HEK293 (cell line): Measurements from ENCODE around the gene PHF12.

ENCODE experiments used
- CTCF ChIA-PET: fragments of 350-600 bp; formaldehyde crosslinking; extraction: SDS; loops from one replicate; lab custom pipeline; 2021; ENCODE audit warnings: antibody characterized with exemption; lab: Yijun Ruan, JAX
- POLR2A ChIA-PET: fragments of 300-600 bp; formaldehyde crosslinking; extraction: SDS; loops from one replicate; lab custom pipeline; 2020; ENCODE audit warnings: antibody characterized with exemption, inconsistent platforms; lab: Yijun Ruan, JAX
- H3K27ac ChIP-seq: fragments of 200-500 bp; sonication (Bioruptor generic); 2 replicates; pipeline ENCODE4 v1.5.1; 2014; ENCODE audit warnings: low read depth, low read length, control low read depth, inconsistent platforms; ENCODE audit errors: extremely low read depth
- H3K36me3 ChIP-seq, 2 experiments: fragments of 200-500 bp in 1 of 2; sonication (Bioruptor generic) in 1 of 2; 1 replicate in 1 of 2; 2 replicates in 1 of 2; pipeline ENCODE4 v1.5.1; 2014 to 2017; ENCODE audit warnings: inconsistent platforms in 2 of 2, low read length in 2 of 2; ENCODE audit not compliant: control insufficient read depth in 2 of 2, insufficient read depth in 1 of 2
- H3K4me1 ChIP-seq: fragments of 200-500 bp; sonication (Bioruptor generic); 2 replicates; pipeline ENCODE4 v1.5.1; 2014; ENCODE audit warnings: mild to moderate bottlenecking, low read length, inconsistent platforms; ENCODE audit not compliant: control insufficient read depth, insufficient read depth
- H3K4me3 ChIP-seq: 2 replicates; pipeline ENCODE4 v1.5.1; 2011; ENCODE audit warnings: low read depth, mild to moderate bottlenecking, control low read depth, low read length, moderate library complexity
- H3K9me3 ChIP-seq: fragments of 200-500 bp; sonication (Bioruptor generic); 2 replicates; pipeline ENCODE4 v1.5.1; 2014; ENCODE audit warnings: low read depth, low read length, inconsistent platforms; ENCODE audit not compliant: control insufficient read depth, insufficient read depth
- IKZF3 ChIP-seq: fragments of 450-650 bp; IDR thresholded peaks from 2 replicates; pipeline ENCODE4 v1.5.0; 2018; ENCODE audit warnings: missing biosample characterization, mild to moderate bottlenecking, missing genetic modification characterization, moderate library complexity
- KLF1 ChIP-seq: fragments of 450-650 bp; formaldehyde crosslinking; IDR thresholded peaks from 2 replicates; pipeline ENCODE4 v1.5.1; 2016; ENCODE audit warnings: missing biosample characterization, missing genetic modification characterization
- KLF16 ChIP-seq: fragments of 450-650 bp; formaldehyde crosslinking; IDR thresholded peaks from 2 replicates; pipeline ENCODE4 v1.5.1; 2017; ENCODE audit warnings: missing biosample characterization, missing genetic modification characterization
- KLF17 ChIP-seq: fragments of 450-650 bp; formaldehyde crosslinking; IDR thresholded peaks from 2 replicates; pipeline ENCODE4 v1.5.1; 2016; ENCODE audit warnings: missing biosample characterization, missing genetic modification characterization
- KLF7 ChIP-seq: fragments of 450-650 bp; formaldehyde crosslinking; IDR thresholded peaks from 2 replicates; pipeline ENCODE4 v1.5.1; 2016; ENCODE audit warnings: missing biosample characterization, missing genetic modification characterization, borderline replicate concordance
- MYNN ChIP-seq: fragments of 450-650 bp; formaldehyde crosslinking; IDR thresholded peaks from 2 replicates; pipeline ENCODE4 v1.5.1; 2016; ENCODE audit warnings: missing biosample characterization, missing genetic modification characterization, borderline replicate concordance
- PRDM10 ChIP-seq: fragments of 450-650 bp; formaldehyde crosslinking; IDR thresholded peaks from 2 replicates; pipeline ENCODE4 v1.5.1; 2016; ENCODE audit warnings: missing biosample characterization, missing genetic modification characterization
- REPIN1 ChIP-seq: fragments of 450-650 bp; formaldehyde crosslinking; IDR thresholded peaks from 2 replicates; pipeline ENCODE4 v1.5.1; 2017; ENCODE audit warnings: missing biosample characterization, missing genetic modification characterization, low read depth
- SCRT2 ChIP-seq: fragments of 450-650 bp; formaldehyde crosslinking; IDR thresholded peaks from 2 replicates; pipeline ENCODE4 v1.5.1; 2016; ENCODE audit warnings: missing biosample characterization, missing genetic modification characterization
- ZBTB11 ChIP-seq: fragments of 450-650 bp; formaldehyde crosslinking; conservative IDR thresholded peaks from 2 replicates; pipeline ENCODE4 v1.5.1; 2016; ENCODE audit warnings: low read depth, missing biosample characterization, missing genetic modification characterization
- ZEB2 ChIP-seq: fragments of 450-650 bp; formaldehyde crosslinking; IDR thresholded peaks from 2 replicates; pipeline ENCODE4 v1.5.1; 2016; ENCODE audit warnings: missing biosample characterization, missing genetic modification characterization
- ZFP69B ChIP-seq: fragments of 450-650 bp; formaldehyde crosslinking; IDR thresholded peaks from 2 replicates; pipeline ENCODE4 v1.5.1; 2016; ENCODE audit warnings: missing biosample characterization, missing genetic modification characterization
- ZNF157 ChIP-seq: fragments of 450-650 bp; formaldehyde crosslinking; IDR thresholded peaks from 2 replicates; pipeline ENCODE4 v1.5.1; 2016; ENCODE audit warnings: missing biosample characterization, missing genetic modification characterization
- ZNF184 ChIP-seq: fragments of 450-650 bp; IDR thresholded peaks from 2 replicates; pipeline ENCODE4 v1.5.1; 2018; ENCODE audit warnings: missing biosample characterization, mild to moderate bottlenecking, missing genetic modification characterization
- ZNF214 ChIP-seq: fragments of 450-650 bp; formaldehyde crosslinking; IDR thresholded peaks from 2 replicates; pipeline ENCODE4 v1.5.1; 2017; ENCODE audit warnings: missing biosample characterization, mild to moderate bottlenecking, missing genetic modification characterization, borderline replicate concordance
- ZNF362 ChIP-seq: fragments of 450-650 bp; formaldehyde crosslinking; IDR thresholded peaks from 2 replicates; pipeline ENCODE4 v1.5.1; 2016; ENCODE audit warnings: missing biosample characterization, missing genetic modification characterization
- ZNF394 ChIP-seq: fragments of 450-650 bp; formaldehyde crosslinking; IDR thresholded peaks from 2 replicates; pipeline ENCODE4 v1.5.1; 2016; ENCODE audit warnings: missing biosample characterization, missing genetic modification characterization, mild to moderate bottlenecking, moderate library complexity, borderline replicate concordance
- ZNF426 ChIP-seq: fragments of 450-650 bp; formaldehyde crosslinking; IDR thresholded peaks from 2 replicates; pipeline ENCODE4 v1.5.1; 2017; ENCODE audit warnings: missing biosample characterization, missing genetic modification characterization, mild to moderate bottlenecking, inconsistent platforms, moderate library complexity
- ZNF501 ChIP-seq: fragments of 450-650 bp; formaldehyde crosslinking; IDR thresholded peaks from 2 replicates; pipeline ENCODE4 v1.5.1; 2016; ENCODE audit warnings: missing biosample characterization, missing genetic modification characterization
- ZNF514 ChIP-seq: fragments of 450-650 bp; formaldehyde crosslinking; IDR thresholded peaks from 2 replicates; pipeline ENCODE4 v1.5.1; 2016; ENCODE audit warnings: missing biosample characterization, missing genetic modification characterization
- ZNF560 ChIP-seq: fragments of 450-650 bp; formaldehyde crosslinking; IDR thresholded peaks from 2 replicates; pipeline ENCODE4 v1.5.1; 2017; ENCODE audit warnings: missing biosample characterization, missing genetic modification characterization, borderline replicate concordance
- ZNF600 ChIP-seq: fragments of 450-650 bp; formaldehyde crosslinking; IDR thresholded peaks from 2 replicates; pipeline ENCODE4 v1.5.1; 2016; ENCODE audit warnings: missing biosample characterization, missing genetic modification characterization
- ZNF621 ChIP-seq: fragments of 450-650 bp; formaldehyde crosslinking; IDR thresholded peaks from 2 replicates; pipeline ENCODE4 v1.5.1; 2017; ENCODE audit warnings: missing biosample characterization, missing genetic modification characterization
- ZNF623 ChIP-seq: fragments of 450-650 bp; formaldehyde crosslinking; IDR thresholded peaks from 2 replicates; pipeline ENCODE4 v1.5.1; 2016; ENCODE audit warnings: missing biosample characterization, missing genetic modification characterization
- ZNF629 ChIP-seq: fragments of 450-650 bp; formaldehyde crosslinking; IDR thresholded peaks from 2 replicates; pipeline ENCODE4 v1.5.1; 2017; ENCODE audit warnings: missing biosample characterization, missing genetic modification characterization
- ZNF670 ChIP-seq: fragments of 450-650 bp; formaldehyde crosslinking; IDR thresholded peaks from 2 replicates; pipeline ENCODE4 v1.5.1; 2016; ENCODE audit warnings: missing biosample characterization, missing genetic modification characterization, low read depth

PHF12 gene

GRCh38 chr17:28865946-28866752 lies 85.2 kb downstream of the PHF12 start (continued):
- peak; percentile 51; the same call in 1 of the 2 replicates for TF ChIP-seq ZEB2
- peak; percentile 63; the same call in 1 of the 2 replicates for TF ChIP-seq ZNF600 (tag by site-specific recombination)
- TF ChIP-seq KLF7 (tag by site-specific recombination): no peak
- TF ChIP-seq ZNF514 (tag by site-specific recombination): no peak
- no peak for TF ChIP-seq ZNF623 (tag by site-specific recombination)
- TF ChIP-seq REPIN1 (tag by site-specific recombination): no peak
- TF ChIP-seq KLF16 (tag by site-specific recombination): no peak
- TF ChIP-seq KLF17 (tag by site-specific recombination): 0 out of 2 replicates have a peak, but pooled peaks have one; percentile 21
- no peak for TF ChIP-seq MYNN (tag by site-specific recombination)
- TF ChIP-seq ZNF501 (tag by site-specific recombination): no peak
- TF ChIP-seq ZNF362: 0 out of 2 replicates have a peak, but pooled peaks have one; percentile 26
- peak; percentile 67 for TF ChIP-seq SCRT2
- TF ChIP-seq ZNF629 (tag by site-specific recombination): peak; percentile 61; the same call in 1 of the 2 replicates
- TF ChIP-seq ZNF214: no peak
- TF ChIP-seq, all 188 proteins: peak for 11

- no peaks in the 10 kb centered on the region for H3K4me1 ChIP-seq
- no peaks in the 10 kb centered on the region for H3K9me3 ChIP-seq
- H3K36me3 ChIP-seq: peaks cover 0 to 14% of the 10 kb centered on the region in 2 experiments; a peak in 1 of 3 replicates
- H3K4me3 ChIP-seq: no peak overlapping the region
- POLR2A ChIA-PET: interaction anchor here (1.0 to 1.3 kb wide), 2 partner anchors 28 to 146 kb away, joined by 3 to 6 read pairs; partner anchors contain the start of gene RPL23A
- CTCF ChIA-PET: interaction anchor here (0.7 to 4.7 kb wide), 4 partner anchors 16 to 102 kb away, joined by 3 to 23 read pairs (median 5); no protein-coding TSS in a partner anchor
- no peak overlapping the region for H3K27ac ChIP-seq
- TF ChIP-seq ZNF157 (tag by site-specific recombination) (no peak), PRDM10 (tag by site-specific recombination) (peak; percentile 57; the same call in 1 of the 2 replicates), IKZF3 (no peak), ZNF394 (tag by site-specific recombination) (no peak), ZNF670 (no peak), ZNF184 (tag by site-specific recombination) (no peak), ZNF560 (tag by site-specific recombination) (no peak), KLF1 (tag by site-specific recombination) (no peak), ZFP69B (tag by site-specific recombination) (no peak), ZNF426 (tag by site-specific recombination) (no peak), ZNF621 (no peak), ZBTB11 (tag by site-specific recombination) (no peak), ZNF600 (tag by site-specific recombination) (0 out of 2 replicates have a peak, but pooled peaks have one; percentile 52)
Measured at GRCh38 chr17:28864991-28865849, 86.1 kb downstream of the PHF12 start.
